Lower lobe of right lung (tissue), 2 donors: ENCODE data around the gene ETS1. TPM values are rescaled to one million over a fixed set of nuclear protein-coding genes. Genes with fewer than 3 reads are reported as not detected.
A peak's percentile ranks its signal among the peaks of the same experiment; 100 is the strongest.

Experiments
- ATAC-seq, 2 donors: fragments of 200-7000 bp; cut with Tn5 transposase; one replicate each; pipeline ENCODE4 v1.9.1; 2020 to 2022; ENCODE audit warnings: mild to moderate bottlenecking in 2 of 2, moderate library complexity in 2 of 2
- DNase-seq: peaks from one replicate; pipeline ENCODE4 v3.0.0-alpha.2; 2020
- H3K27ac ChIP-seq: fragments of 200-600 bp; one replicate; pipeline ENCODE4 v1.8.0; 2022
- H3K27me3 ChIP-seq: fragments of 200-600 bp; one replicate; pipeline ENCODE4 v1.8.0; 2022; ENCODE audit warnings: low read depth
- H3K36me3 ChIP-seq: fragments of 200-600 bp; one replicate; pipeline ENCODE4 v1.8.0; 2022; ENCODE audit warnings: mild to moderate bottlenecking
- H3K4me1 ChIP-seq: fragments of 200-600 bp; one replicate; pipeline ENCODE4 v1.8.0; 2022
- H3K4me3 ChIP-seq: fragments of 200-600 bp; one replicate; pipeline ENCODE4 v1.8.0; 2022; ENCODE audit warnings: mild to moderate bottlenecking
- H3K9me3 ChIP-seq: fragments of 200-600 bp; one replicate; pipeline ENCODE4 v1.8.0; 2022
- intact Hi-C: fragments of 100-400 bp; cut with DNase I; formaldehyde crosslinking; loops from one replicate; pipeline ENCODE4 v1.11.0; 2022
- total RNA-seq: library from RNA; stranded (reverse); fragmentation: NEBNext Ultra II Directional; extraction: Animal tissue kit (Norgen Biotek cat#: 25700); gene quantifications from one replicate; pipeline ENCODE4 v1.2.1, GENCODE V29; 2021
- TF ChIP-seq, protein P1 (sequence below): fragments of 200-600 bp; IDR thresholded peaks from one replicate; pipeline ENCODE4 v1.8.0; 2022; ENCODE audit warnings: antibody characterized with exemption, mild to moderate bottlenecking
- donor health status: DM: no; HTN: yes; CAD: no; lungs with severe emphysema.

Gene ETS1
- total RNA-seq, 1 donor from 2014 or later = 123 TPM

DNA sequence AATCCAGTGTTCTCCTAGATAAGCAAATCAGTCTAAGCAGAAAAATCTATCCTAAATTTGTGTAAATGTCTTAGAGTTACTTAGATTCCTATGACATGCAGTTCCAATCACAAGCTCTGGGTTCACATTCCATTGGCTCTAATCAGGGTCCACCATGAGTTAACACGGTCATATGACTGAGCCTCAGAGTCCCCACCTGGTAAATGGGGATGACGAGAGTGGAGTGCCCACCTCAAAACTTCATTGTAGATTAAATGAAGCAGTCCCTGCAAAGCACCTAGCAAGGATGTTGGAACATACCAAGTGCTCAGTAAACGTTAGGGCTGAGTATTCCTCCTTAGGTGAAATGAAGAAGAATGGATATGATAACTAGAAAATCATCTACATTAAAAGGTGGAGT lies 3.1 kb downstream of the ETS1 start:
- ATAC-seq = no peak
- TF ChIP-seq, protein P1, sequence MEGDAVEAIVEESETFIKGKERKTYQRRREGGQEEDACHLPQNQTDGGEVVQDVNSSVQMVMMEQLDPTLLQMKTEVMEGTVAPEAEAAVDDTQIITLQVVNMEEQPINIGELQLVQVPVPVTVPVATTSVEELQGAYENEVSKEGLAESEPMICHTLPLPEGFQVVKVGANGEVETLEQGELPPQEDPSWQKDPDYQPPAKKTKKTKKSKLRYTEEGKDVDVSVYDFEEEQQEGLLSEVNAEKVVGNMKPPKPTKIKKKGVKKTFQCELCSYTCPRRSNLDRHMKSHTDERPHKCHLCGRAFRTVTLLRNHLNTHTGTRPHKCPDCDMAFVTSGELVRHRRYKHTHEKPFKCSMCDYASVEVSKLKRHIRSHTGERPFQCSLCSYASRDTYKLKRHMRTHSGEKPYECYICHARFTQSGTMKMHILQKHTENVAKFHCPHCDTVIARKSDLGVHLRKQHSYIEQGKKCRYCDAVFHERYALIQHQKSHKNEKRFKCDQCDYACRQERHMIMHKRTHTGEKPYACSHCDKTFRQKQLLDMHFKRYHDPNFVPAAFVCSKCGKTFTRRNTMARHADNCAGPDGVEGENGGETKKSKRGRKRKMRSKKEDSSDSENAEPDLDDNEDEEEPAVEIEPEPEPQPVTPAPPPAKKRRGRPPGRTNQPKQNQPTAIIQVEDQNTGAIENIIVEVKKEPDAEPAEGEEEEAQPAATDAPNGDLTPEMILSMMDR = no peak
- H3K4me3 ChIP-seq = no peak overlapping the region
- intact Hi-C loops = no loop called here
- peaks cover 14% of the 10 kb centered on the region for H3K4me1 ChIP-seq
- H3K27ac ChIP-seq = no peak overlapping the region
- no peaks in the 10 kb centered on the region for H3K9me3 ChIP-seq
- no peaks in the 10 kb centered on the region for H3K27me3 ChIP-seq
- H3K36me3 ChIP-seq = no peaks in the 10 kb centered on the region
- no peak for DNase-seq

DNA sequence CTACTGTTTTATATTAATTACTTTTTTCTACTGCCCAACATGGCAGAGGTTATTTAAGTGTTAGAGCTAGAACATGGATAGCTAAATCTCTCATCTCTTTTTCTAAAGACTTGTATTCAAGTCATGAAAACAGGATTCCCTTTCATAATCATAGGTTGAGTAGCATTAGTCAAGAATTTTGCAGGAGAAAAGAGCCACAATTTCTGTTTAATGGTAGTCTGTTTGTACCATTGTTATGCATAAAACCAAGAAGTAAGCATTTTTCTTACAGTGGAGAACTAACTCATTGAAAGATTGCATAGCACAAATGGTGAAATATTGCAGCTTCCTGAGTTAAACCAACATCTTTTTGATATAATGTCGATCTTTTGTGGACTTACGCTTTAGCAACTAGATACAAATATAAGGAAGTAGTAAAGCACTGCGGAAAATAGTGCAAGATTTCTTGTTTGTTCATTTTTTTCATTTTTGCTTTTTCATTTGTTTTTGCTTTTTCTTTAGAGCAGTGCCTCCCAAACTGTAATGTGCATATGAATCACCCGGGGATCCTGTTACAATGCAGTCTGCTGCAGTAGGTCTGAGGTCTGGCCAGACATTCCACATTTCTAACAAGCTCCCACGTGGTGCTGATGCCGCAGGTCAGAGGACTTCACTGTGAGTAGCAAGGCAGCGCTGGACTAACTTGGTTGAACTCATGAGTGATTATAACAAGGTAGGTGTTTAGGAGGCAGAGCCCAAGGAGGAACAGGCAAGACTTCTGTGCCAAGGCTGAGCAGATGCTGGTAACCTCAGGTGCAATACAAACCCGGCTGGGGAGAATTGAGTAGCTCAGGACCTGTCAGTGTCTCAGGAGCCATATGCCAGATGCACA lies 4.6 kb downstream of the ETS1 start:
- no peaks in the 10 kb centered on the region for H3K36me3 ChIP-seq
- DNase-seq = no peak
- H3K4me1 ChIP-seq = peaks cover 14% of the 10 kb centered on the region
- intact Hi-C loops = no loop called here
- no peaks in the 10 kb centered on the region for H3K9me3 ChIP-seq
- TF ChIP-seq, protein P1 = no peak
- H3K27me3 ChIP-seq = no peaks in the 10 kb centered on the region
- H3K4me3 ChIP-seq = no peak overlapping the region
- peak in 1 of 2 donors; percentile 61 for ATAC-seq
- no peak overlapping the region for H3K27ac ChIP-seq

- ATAC-seq (no peak), DNase-seq (no peak)
- intact Hi-C loops = no loop called here
- TF ChIP-seq, protein P1 = no peak
- H3K4me3 ChIP-seq = no peak overlapping the region
- no peaks in the 10 kb centered on the region for H3K36me3 ChIP-seq
- H3K27me3 ChIP-seq = no peaks in the 10 kb centered on the region
- H3K27ac ChIP-seq = no peak overlapping the region
- peaks cover 9% of the 10 kb centered on the region for H3K4me1 ChIP-seq
- no peaks in the 10 kb centered on the region for H3K9me3 ChIP-seq
These were observed 5.6 kb downstream of the ETS1 start for GRCh38 chr11:128581561-128582272.

DNA sequence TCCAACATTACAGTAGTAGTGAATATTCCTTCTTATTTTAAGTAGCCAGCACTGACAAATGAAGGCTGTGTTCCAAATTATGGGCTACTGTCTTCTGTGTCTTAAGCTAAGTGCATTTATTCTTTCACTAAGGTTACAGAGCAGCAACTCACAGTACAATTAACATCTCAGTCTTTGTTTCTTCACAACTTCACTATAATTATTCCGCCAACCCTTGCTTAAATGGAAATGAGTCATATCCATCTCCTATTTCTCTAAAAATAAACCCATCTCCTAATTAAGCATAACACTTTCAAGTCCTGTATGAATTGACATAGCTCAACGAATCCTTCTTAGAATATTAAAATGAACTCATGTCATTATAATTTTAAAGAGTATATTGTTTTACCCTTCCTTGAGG lies 6.7 kb downstream of the ETS1 start:
- ATAC-seq (no peak), DNase-seq (no peak)
- no peaks in the 10 kb centered on the region for H3K9me3 ChIP-seq
- peaks cover 18% of the 10 kb centered on the region for H3K4me1 ChIP-seq
- intact Hi-C loops = no loop called here
- H3K36me3 ChIP-seq = no peaks in the 10 kb centered on the region
- TF ChIP-seq, protein P1 = no peak
- no peaks in the 10 kb centered on the region for H3K27me3 ChIP-seq
- no peak overlapping the region for H3K27ac ChIP-seq
- H3K4me3 ChIP-seq = no peak overlapping the region

- H3K27ac ChIP-seq = no peak overlapping the region
- no peaks in the 10 kb centered on the region for H3K27me3 ChIP-seq
- intact Hi-C loops = no loop called here
- no peak overlapping the region for H3K4me3 ChIP-seq
- H3K9me3 ChIP-seq = no peaks in the 10 kb centered on the region
- ATAC-seq (no peak), DNase-seq (no peak)
- H3K4me1 ChIP-seq = peaks cover 20% of the 10 kb centered on the region
- TF ChIP-seq, protein P1 = no peak
- H3K36me3 ChIP-seq = no peaks in the 10 kb centered on the region
These were observed 7.4 kb downstream of the ETS1 start for GRCh38 chr11:128579798-128580504.
